K562 (cell line): ENCODE measurements around the gene PRKACG. TPM values are rescaled to one million over a fixed set of nuclear protein-coding genes. Genes with fewer than 3 reads are reported as not detected.

ENCODE experiments used
- ATAC-seq: fragments of 200-7000 bp; cut with Tn5 transposase; 3 replicates; pipeline ENCODE4 v1.9.1; 2020; ENCODE audit warnings: moderate library complexity
- BruUV-seq: library from RNA; stranded (reverse); fragments of 400-500 nt; replicated peaks from 2 replicates; lab custom pipeline; 2021; lab: Mats Ljungman, UMichigan
- CTCF ChIA-PET: fragments of 300-600 bp; formaldehyde crosslinking; extraction: SDS; loops from one replicate; lab custom pipeline; 2021; ENCODE audit warnings: low intra/inter-chr PET ratio; lab: Yijun Ruan, JAX
- POLR2A ChIA-PET: fragments of 300-600, 350-650 bp; sonication (Branson Sonifier 250); formaldehyde crosslinking; extraction: SDS; loops from one replicate; lab custom pipeline; 2021; ENCODE audit warnings: antibody characterized with exemption, inconsistent platforms; lab: Yijun Ruan, JAX
- DNase-seq, 4 experiments: peaks; one replicate each; pipeline versions ENCODE4 v3.0.0 to v3.0.0-alpha.2; 2011 to 2018; ENCODE audit warnings: low spot score in 3 of 4, mixed read lengths in 3 of 4; ENCODE audit errors: extremely low read depth in 1 of 4
- FAIRE-seq: peaks from 2 replicates; lab custom pipeline; 2011; peaks lifted over from hg19 to GRCh38; lab: Jason Lieb, UNC
- H2AFZ ChIP-seq: 2 replicates; pipeline ENCODE4 v1.6.0; 2011; ENCODE audit warnings: low read depth, low read length, control low read depth, inconsistent platforms
- H3K27ac ChIP-seq: fragments of 200-600 bp; 3 replicates; pipeline ENCODE4 v1.8.0; 2011; ENCODE audit warnings: low read depth, mild to moderate bottlenecking, control low read depth, inconsistent platforms, low read length, moderate library complexity, mixed read lengths; ENCODE audit errors: extremely low read depth
- H3K27me3 ChIP-seq, 2 experiments: fragments of 300-600 bp in 1 of 2; 2 replicates in 1 of 2; 3 replicates in 1 of 2; pipeline versions ENCODE4 v1.6.0 to v1.8.0; 2011; ENCODE audit warnings: inconsistent platforms in 2 of 2, low read length in 2 of 2, mild to moderate bottlenecking in 1 of 2, mixed read lengths in 1 of 2, moderate library complexity in 1 of 2; ENCODE audit not compliant: control insufficient read depth in 2 of 2, insufficient read depth in 2 of 2
- H3K36me3 ChIP-seq: fragments of 300-600 bp; 3 replicates; pipeline ENCODE4 v1.8.0; 2011; ENCODE audit warnings: mild to moderate bottlenecking, low read length, inconsistent platforms; ENCODE audit not compliant: control insufficient read depth, insufficient read depth
- H3K4me1 ChIP-seq, 2 experiments: fragments of 200-600 bp in 1 of 2; replicated peaks in 1 of 2; 2 replicates in 1 of 2; 3 replicates in 1 of 2; pipeline versions ENCODE4 v1.5.1 to v1.8.0; 2011; ENCODE audit warnings: inconsistent platforms in 2 of 2, low read length in 2 of 2, mild to moderate bottlenecking in 1 of 2, mixed read lengths in 1 of 2, moderate library complexity in 1 of 2; ENCODE audit not compliant: control insufficient read depth in 2 of 2, insufficient read depth in 2 of 2
- H3K4me2 ChIP-seq: 2 replicates; pipeline ENCODE4 v1.6.1; 2011; ENCODE audit warnings: low read length, control low read depth, inconsistent platforms, mixed read lengths; ENCODE audit not compliant: insufficient read depth
- H3K4me3 ChIP-seq: fragments of 200-600 bp; sonication (generic), shearing (Covaris generic); 2 replicates; pipeline ENCODE4 v1.5.1; 2016; ENCODE audit warnings: control low read depth, inconsistent platforms
- H3K79me2 ChIP-seq: fragments of 200-600 bp; 3 replicates; pipeline ENCODE4 v1.8.0; 2011; ENCODE audit warnings: low read length, inconsistent platforms; ENCODE audit not compliant: control insufficient read depth, insufficient read depth
- H3K9ac ChIP-seq, 2 experiments: 2 replicates each; pipeline versions ENCODE4 v1.6.0 to v1.6.1; 2011; ENCODE audit warnings: low read depth in 2 of 2, low read length in 2 of 2, control low read depth in 1 of 2, inconsistent platforms in 1 of 2, mild to moderate bottlenecking in 1 of 2, mixed read lengths in 1 of 2; ENCODE audit not compliant: insufficient read depth in 1 of 2
- H3K9me1 ChIP-seq: one replicate; pipeline ENCODE4 v1.6.0; 2011; ENCODE audit warnings: inconsistent platforms, mild to moderate bottlenecking, low read length, moderate library complexity; ENCODE audit not compliant: control insufficient read depth, insufficient read depth
- H3K9me3 ChIP-seq: replicated peaks from 2 replicates; pipeline ENCODE4 v1.5.1; 2011; ENCODE audit warnings: low read depth, low read length, inconsistent platforms; ENCODE audit not compliant: control insufficient read depth, insufficient read depth
- H4K20me1 ChIP-seq: replicated peaks from 2 replicates; pipeline ENCODE4 v1.6.1; 2011; ENCODE audit warnings: low read length, inconsistent platforms, mixed read lengths; ENCODE audit not compliant: control insufficient read depth, insufficient read depth
- KLF10 ChIP-seq: fragments of 250-450 bp; sonication (Bioruptor Pico); IDR thresholded peaks from 2 replicates; pipeline ENCODE4 v1.6.1; 2021; ENCODE audit warnings: matching md5 sums
- ZNF175 ChIP-seq: fragments of 200-800 bp; sonication (Bioruptor generic); IDR thresholded peaks from 2 replicates; pipeline ENCODE4 v1.6.1; 2016; ENCODE audit warnings: low read depth, mild to moderate bottlenecking, missing genetic modification characterization, missing compliant biosample characterization
- WGBS: fragments of 100-300 bp; shearing (Covaris generic); methylation state at CpG from one replicate; pipeline ENCODE4 v1.1.6; 2016; ENCODE audit warnings: low coverage, mixed read lengths; ENCODE audit not compliant: insufficient coverage; ENCODE audit errors: missing lambda C conversion rate; 5-methylcytosine and 5-hydroxymethylcytosine counted together
- in situ Hi-C: fragments of 300-500 bp; cut with MboI; formaldehyde crosslinking; loops from 4 replicates; pipeline ENCODE4 v1.15.0; 2018; ENCODE audit warnings: inconsistent platforms, mixed read lengths
- intact Hi-C: fragments of 100-400 bp; cut with micrococcal nuclease; formaldehyde crosslinking; loops from 2 replicates; pipeline ENCODE4 v1.14.2; 2022
- polyA plus RNA-seq, 8 experiments: library from polyadenylated mRNA; depleted of rRNA in 4 of 8; stranded (reverse) in 5 of 8; unstranded in 3 of 8; fragments of >200 nt; fragmentation: Nextera tagmentation in 2 of 8; fragmentation: Illumina TruSeq in 1 of 8; extraction: Ambion mirVana in 2 of 8; extraction: Trizol in 1 of 8; gene quantifications; 2 replicates each; pipeline versions ENCODE4 v1.2.1 to v1.2.3, GENCODE V29; 2011 to 2014; ENCODE audit warnings: inconsistent platforms in 1 of 8, missing spikeins in 1 of 8
- total RNA-seq, 7 experiments: library from RNA; depleted of rRNA in 6 of 7; stranded (reverse); fragments of >200 nt in 6 of 7; fragmentation: Illumina TruSeq in 2 of 7; extraction: Trizol in 2 of 7; gene quantifications; 2 replicates each; pipeline versions ENCODE4 v1.2.1 to v1.2.3, GENCODE V29; 2011 to 2021; ENCODE audit warnings: low replicate concordance in 1 of 7
- TF ChIP-seq, protein P1 (sequence below), 2 experiments: fragments of 150-350 bp in 1 of 2; IDR thresholded peaks; 2 replicates each; pipeline ENCODE4 v1.6.1; 2012 to 2016; ENCODE audit warnings: low read depth in 2 of 2, low read length in 2 of 2, mild to moderate bottlenecking in 1 of 2, moderate library complexity in 1 of 2

Gene PRKACG
- total and polyA plus RNA-seq, 9 of the 15 experiments (the other 6 are each of a cell fraction or from before 2014, with no cell fraction given): not detected

DNA sequence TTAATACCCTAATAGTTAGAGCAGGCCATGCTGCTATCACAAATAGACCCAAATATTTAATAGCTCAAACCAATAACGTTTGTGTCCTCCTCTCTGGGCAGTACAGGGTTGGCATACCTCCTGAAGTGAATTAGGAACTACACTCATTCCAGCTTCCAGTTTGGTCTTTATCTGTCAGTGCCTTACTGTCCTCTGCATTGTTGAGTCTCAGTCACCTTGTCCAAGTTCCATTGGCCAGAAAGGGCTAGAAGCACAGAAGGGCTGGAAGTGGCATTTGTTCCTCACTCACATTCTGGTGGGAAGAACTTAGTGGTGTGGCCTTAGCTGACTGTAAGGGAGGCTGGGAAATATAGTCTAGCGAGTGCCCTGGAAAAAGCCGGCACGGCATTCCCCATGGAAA is 32.8 kb upstream of the PRKACG start:
- intact Hi-C loops: no loop called here
- DNase-seq (no peak), FAIRE-seq (no peak), ATAC-seq (no peak)
- no peak overlapping the region for H2AFZ ChIP-seq
- no peak overlapping the region for H3K9ac ChIP-seq
- no peak overlapping the region for H3K4me3 ChIP-seq
- POLR2A ChIA-PET: no interaction called here
- no peaks in the 10 kb centered on the region for H3K27me3 ChIP-seq
- H3K9me3 ChIP-seq: no peaks in the 10 kb centered on the region
- no peaks in the 10 kb centered on the region; the same call in 1 of the 2 replicates for H4K20me1 ChIP-seq
- no peak overlapping the region for H3K4me2 ChIP-seq
- in situ Hi-C loops: loop anchor here (25.0 kb wide), 1 partner anchor 891 kb away; no protein-coding TSS in a partner anchor
- WGBS: 43% methylated on average over 4 of the region's 4 CpGs
- peaks cover 8 to 11% of the 10 kb centered on the region in 2 experiments; a peak in 2 of 5 replicates for H3K4me1 ChIP-seq
- peaks cover 37% of the 10 kb centered on the region for H3K79me2 ChIP-seq
- CTCF ChIA-PET: no interaction called here
- no TSS peak for BruUV-seq
- peaks cover 47% of the 10 kb centered on the region; the same call in 2 of the 3 replicates for H3K36me3 ChIP-seq
- no peak overlapping the region for H3K27ac ChIP-seq
- TF ChIP-seq, protein P1, sequence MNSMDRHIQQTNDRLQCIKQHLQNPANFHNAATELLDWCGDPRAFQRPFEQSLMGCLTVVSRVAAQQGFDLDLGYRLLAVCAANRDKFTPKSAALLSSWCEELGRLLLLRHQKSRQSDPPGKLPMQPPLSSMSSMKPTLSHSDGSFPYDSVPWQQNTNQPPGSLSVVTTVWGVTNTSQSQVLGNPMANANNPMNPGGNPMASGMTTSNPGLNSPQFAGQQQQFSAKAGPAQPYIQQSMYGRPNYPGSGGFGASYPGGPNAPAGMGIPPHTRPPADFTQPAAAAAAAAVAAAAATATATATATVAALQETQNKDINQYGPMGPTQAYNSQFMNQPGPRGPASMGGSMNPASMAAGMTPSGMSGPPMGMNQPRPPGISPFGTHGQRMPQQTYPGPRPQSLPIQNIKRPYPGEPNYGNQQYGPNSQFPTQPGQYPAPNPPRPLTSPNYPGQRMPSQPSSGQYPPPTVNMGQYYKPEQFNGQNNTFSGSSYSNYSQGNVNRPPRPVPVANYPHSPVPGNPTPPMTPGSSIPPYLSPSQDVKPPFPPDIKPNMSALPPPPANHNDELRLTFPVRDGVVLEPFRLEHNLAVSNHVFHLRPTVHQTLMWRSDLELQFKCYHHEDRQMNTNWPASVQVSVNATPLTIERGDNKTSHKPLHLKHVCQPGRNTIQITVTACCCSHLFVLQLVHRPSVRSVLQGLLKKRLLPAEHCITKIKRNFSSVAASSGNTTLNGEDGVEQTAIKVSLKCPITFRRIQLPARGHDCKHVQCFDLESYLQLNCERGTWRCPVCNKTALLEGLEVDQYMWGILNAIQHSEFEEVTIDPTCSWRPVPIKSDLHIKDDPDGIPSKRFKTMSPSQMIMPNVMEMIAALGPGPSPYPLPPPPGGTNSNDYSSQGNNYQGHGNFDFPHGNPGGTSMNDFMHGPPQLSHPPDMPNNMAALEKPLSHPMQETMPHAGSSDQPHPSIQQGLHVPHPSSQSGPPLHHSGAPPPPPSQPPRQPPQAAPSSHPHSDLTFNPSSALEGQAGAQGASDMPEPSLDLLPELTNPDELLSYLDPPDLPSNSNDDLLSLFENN (IDR thresholded peaks at IDR 0.05; ENCODE audit: low read depth in 2 of 2, low read length in 2 of 2): no peak
- no peak for TF ChIP-seq ZNF175 (CRISPR knock-in tag)
- TF ChIP-seq KLF10 (CRISPR knock-in tag): no peak
- no peaks in the 10 kb centered on the region for H3K9me1 ChIP-seq
